GM12878 (cell line): ENCODE data around the gene NCAM2. TPM values are rescaled to one million over a fixed set of nuclear protein-coding genes. Genes with fewer than 3 reads are reported as not detected.

Source experiments
- ATAC-seq: fragments of 200-7000 bp; cut with Tn5 transposase; 3 replicates; pipeline ENCODE4 v1.9.1; 2020; ENCODE audit warnings: mild to moderate bottlenecking, moderate library complexity
- BruUV-seq: library from RNA; stranded (reverse); fragments of 400-500 nt; replicated peaks from 2 replicates; lab custom pipeline; 2021; lab: Mats Ljungman, UMichigan
- CTCF ChIA-PET: fragments of 300-600 bp; sonication (Branson Sonifier 250); formaldehyde crosslinking; extraction: SDS; loops from one replicate; lab custom pipeline; 2021; ENCODE audit warnings: inconsistent platforms; lab: Yijun Ruan, JAX
- POLR2A ChIA-PET: fragments of 350-600 bp; formaldehyde crosslinking; extraction: SDS; loops from one replicate; lab custom pipeline; 2021; ENCODE audit warnings: inconsistent platforms; lab: Charles Lee
- RAD21 ChIA-PET: fragments of 300-600 bp; sonication (Branson Sonifier 250); formaldehyde crosslinking; loops from one replicate; lab custom pipeline; 2023; ENCODE audit warnings: antibody characterized with exemption; ENCODE audit not compliant: unreplicated experiment; lab: Charles Lee
- SMC1A ChIA-PET: fragments of 300-600 bp; sonication (Branson Sonifier 250); formaldehyde crosslinking; loops from one replicate; lab custom pipeline; 2023; ENCODE audit not compliant: unreplicated experiment, uncharacterized antibody; lab: Charles Lee
- DNase-seq: peaks from one replicate; pipeline ENCODE4 v3.0.0-alpha.2; 2011; ENCODE audit warnings: low read depth, low spot score
- FAIRE-seq: peaks from 3 replicates; lab custom pipeline; 2011; peaks lifted over from hg19 to GRCh38; lab: Jason Lieb, UNC
- H2AFZ ChIP-seq: 2 replicates; pipeline ENCODE4 v1.6.0; 2011; ENCODE audit warnings: low read depth, low read length, control low read depth; ENCODE audit not compliant: control insufficient read depth
- H3K27ac ChIP-seq: 2 replicates; pipeline ENCODE4 v1.5.1; 2011; ENCODE audit warnings: control low read depth; ENCODE audit not compliant: control insufficient read depth, insufficient read depth
- H3K27me3 ChIP-seq, 2 experiments: replicated peaks in 1 of 2; 2 replicates each; pipeline versions ENCODE4 v1.6.0 to v1.6.1; 2011; ENCODE audit warnings: low read length in 1 of 2; ENCODE audit not compliant: control insufficient read depth in 2 of 2, insufficient read depth in 2 of 2
- H3K36me3 ChIP-seq, 2 experiments: 2 replicates each; pipeline ENCODE4 v1.5.1; 2011; ENCODE audit warnings: low read length in 1 of 2; ENCODE audit not compliant: control insufficient read depth in 2 of 2, insufficient read depth in 2 of 2
- H3K4me1 ChIP-seq: 2 replicates; pipeline ENCODE4 v1.6.1; 2011; ENCODE audit warnings: mild to moderate bottlenecking, low read length, moderate library complexity, mixed read lengths; ENCODE audit not compliant: control insufficient read depth, insufficient read depth
- H3K4me2 ChIP-seq: 2 replicates; pipeline ENCODE4 v1.6.0; 2011; ENCODE audit warnings: control low read depth; ENCODE audit not compliant: control insufficient read depth, insufficient read depth
- H3K4me3 ChIP-seq: fragments of 200-600 bp; sonication (generic); 2 replicates; pipeline ENCODE4 v1.5.1; 2016
- H3K79me2 ChIP-seq: 2 replicates; pipeline ENCODE4 v1.6.0; 2011; ENCODE audit warnings: low read length; ENCODE audit not compliant: control insufficient read depth, insufficient read depth
- H3K9ac ChIP-seq: 2 replicates; pipeline ENCODE4 v1.8.0; 2011; ENCODE audit warnings: low read length, control low read depth, mixed read lengths; ENCODE audit not compliant: control insufficient read depth, insufficient read depth
- H3K9me3 ChIP-seq: replicated peaks from 3 replicates; pipeline ENCODE4 v1.5.1; 2011; ENCODE audit warnings: mild to moderate bottlenecking, low read length; ENCODE audit not compliant: control insufficient read depth, insufficient read depth
- H4K20me1 ChIP-seq: 2 replicates; pipeline ENCODE4 v1.6.0; 2011; ENCODE audit not compliant: control insufficient read depth, insufficient read depth
- RAD51 ChIP-seq: fragments of 450-650 bp; IDR thresholded peaks from 2 replicates; pipeline ENCODE4 v1.6.1; 2016; ENCODE audit warnings: moderate library complexity, mild to moderate bottlenecking, inconsistent platforms
- WGBS: methylation state at CpG from one replicate; pipeline ENCODE4 v1.1.6; 2016; ENCODE audit warnings: low lambda C conversion rate; ENCODE audit not compliant: insufficient replicate concordance, insufficient coverage; ENCODE audit errors: missing lambda C conversion rate; 5-methylcytosine and 5-hydroxymethylcytosine counted together
- in situ Hi-C: fragments of 300-500 bp; cut with MboI; formaldehyde crosslinking; loops from 9 replicates; pipeline ENCODE4 v1.14.3; 2018; ENCODE audit warnings: mixed read lengths
- intact Hi-C: fragments of 100-400 bp; cut with micrococcal nuclease; formaldehyde crosslinking; loops from one replicate; pipeline ENCODE4 v1.14.2; 2022; ENCODE audit not compliant: unreplicated experiment
- polyA plus RNA-seq, 11 experiments: library from polyadenylated mRNA; depleted of rRNA in 4 of 11; unstranded in 6 of 11; stranded (reverse) in 5 of 11; fragments of >200 nt; fragmentation: Nextera tagmentation in 4 of 11; fragmentation: Illumina TruSeq in 1 of 11; extraction: Ambion mirVana in 4 of 11; extraction: Trizol in 1 of 11; gene quantifications; 1 replicate in 1 of 11; 2 replicates in 10 of 11; pipeline versions ENCODE4 v1.2.1 to v1.2.3, GENCODE V29; 2011 to 2016; ENCODE audit warnings: inconsistent platforms in 2 of 11, missing spikeins in 2 of 11, low read depth in 1 of 11
- total RNA-seq, 4 experiments: library from RNA; depleted of rRNA in 3 of 4; stranded (reverse); fragments of >200 nt in 3 of 4; fragmentation: Illumina TruSeq in 1 of 4; extraction: Trizol in 1 of 4; gene quantifications; 2 replicates each; pipeline versions ENCODE4 v1.2.1 to v1.2.3, GENCODE V29; 2013 to 2021
- TF ChIP-seq, protein P1 (sequence below): fragments of 450-650 bp; IDR thresholded peaks from 2 replicates; pipeline ENCODE4 v1.6.1; 2017; ENCODE audit warnings: mild to moderate bottlenecking, moderate library complexity

Gene NCAM2
- total and polyA plus RNA-seq, 10 of the 15 experiments (the other 5 are each of a cell fraction or from before 2014, with no cell fraction given) = 0.23 to 0.27 TPM; not detected in 8

DNA sequence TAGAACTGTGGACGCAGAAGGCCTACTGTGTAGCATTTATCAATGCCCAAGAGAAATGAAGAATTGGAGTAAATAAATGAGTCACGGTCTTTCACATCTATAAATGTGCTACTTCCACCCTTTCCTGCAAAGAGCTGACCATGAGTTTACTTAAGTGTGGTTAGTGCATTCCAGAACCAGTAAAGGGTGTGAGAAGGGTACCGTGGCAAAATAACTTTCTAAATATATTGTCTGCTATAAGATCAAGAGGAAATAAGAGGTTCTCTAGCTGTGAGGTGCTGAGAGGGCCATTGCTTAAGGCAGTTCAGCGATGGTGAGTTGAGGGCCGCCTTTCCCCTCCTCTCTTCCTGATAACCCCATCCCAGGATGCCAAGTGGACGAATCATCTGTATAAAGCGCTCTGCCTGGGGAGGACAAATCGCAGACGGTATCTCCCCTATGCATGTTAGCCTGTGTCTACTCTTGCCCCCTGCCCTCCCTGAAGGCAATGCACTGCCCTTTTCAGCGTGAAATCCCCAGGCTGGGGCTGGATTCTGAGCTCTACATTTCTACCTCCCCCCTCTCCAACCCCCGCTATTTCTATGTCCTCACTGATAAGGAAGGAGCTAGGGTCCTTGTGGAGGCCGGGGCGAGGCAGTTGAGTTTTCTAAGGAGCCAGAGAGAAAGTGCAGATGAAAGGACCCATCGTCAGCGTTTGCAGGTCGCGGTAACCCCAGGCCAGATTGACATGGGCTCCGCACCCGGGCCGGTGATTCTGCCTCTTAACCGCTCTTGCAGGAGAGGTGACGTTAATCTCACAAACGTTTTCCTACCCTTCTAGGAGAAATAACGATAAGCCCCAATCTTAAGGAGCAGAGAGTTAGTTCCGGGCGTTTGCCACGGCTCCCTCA lies 1.5 kb upstream of the NCAM2 start:
- TF ChIP-seq, protein P1, sequence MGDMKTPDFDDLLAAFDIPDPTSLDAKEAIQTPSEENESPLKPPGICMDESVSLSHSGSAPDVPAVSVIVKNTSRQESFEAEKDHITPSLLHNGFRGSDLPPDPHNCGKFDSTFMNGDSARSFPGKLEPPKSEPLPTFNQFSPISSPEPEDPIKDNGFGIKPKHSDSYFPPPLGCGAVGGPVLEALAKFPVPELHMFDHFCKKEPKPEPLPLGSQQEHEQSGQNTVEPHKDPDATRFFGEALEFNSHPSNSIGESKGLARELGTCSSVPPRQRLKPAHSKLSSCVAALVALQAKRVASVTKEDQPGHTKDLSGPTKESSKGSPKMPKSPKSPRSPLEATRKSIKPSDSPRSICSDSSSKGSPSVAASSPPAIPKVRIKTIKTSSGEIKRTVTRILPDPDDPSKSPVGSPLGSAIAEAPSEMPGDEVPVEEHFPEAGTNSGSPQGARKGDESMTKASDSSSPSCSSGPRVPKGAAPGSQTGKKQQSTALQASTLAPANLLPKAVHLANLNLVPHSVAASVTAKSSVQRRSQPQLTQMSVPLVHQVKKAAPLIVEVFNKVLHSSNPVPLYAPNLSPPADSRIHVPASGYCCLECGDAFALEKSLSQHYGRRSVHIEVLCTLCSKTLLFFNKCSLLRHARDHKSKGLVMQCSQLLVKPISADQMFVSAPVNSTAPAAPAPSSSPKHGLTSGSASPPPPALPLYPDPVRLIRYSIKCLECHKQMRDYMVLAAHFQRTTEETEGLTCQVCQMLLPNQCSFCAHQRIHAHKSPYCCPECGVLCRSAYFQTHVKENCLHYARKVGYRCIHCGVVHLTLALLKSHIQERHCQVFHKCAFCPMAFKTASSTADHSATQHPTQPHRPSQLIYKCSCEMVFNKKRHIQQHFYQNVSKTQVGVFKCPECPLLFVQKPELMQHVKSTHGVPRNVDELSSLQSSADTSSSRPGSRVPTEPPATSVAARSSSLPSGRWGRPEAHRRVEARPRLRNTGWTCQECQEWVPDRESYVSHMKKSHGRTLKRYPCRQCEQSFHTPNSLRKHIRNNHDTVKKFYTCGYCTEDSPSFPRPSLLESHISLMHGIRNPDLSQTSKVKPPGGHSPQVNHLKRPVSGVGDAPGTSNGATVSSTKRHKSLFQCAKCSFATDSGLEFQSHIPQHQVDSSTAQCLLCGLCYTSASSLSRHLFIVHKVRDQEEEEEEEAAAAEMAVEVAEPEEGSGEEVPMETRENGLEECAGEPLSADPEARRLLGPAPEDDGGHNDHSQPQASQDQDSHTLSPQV = no peak
- TF ChIP-seq RAD51 = no peak
- Histone ChIP-seq H3K9ac (no peak overlapping the region), H3K4me2 (no peak overlapping the region), H3K79me2 (no peaks in the 10 kb centered on the region), H3K9me3 (no peaks in the 10 kb centered on the region), H3K36me3 (no peaks in the 10 kb centered on the region), H3K4me3 (no peak overlapping the region), H3K27me3 (no peaks in the 10 kb centered on the region; a peak in 1 of 4 replicates), H2AFZ (no peak overlapping the region), H3K4me1 (no peaks in the 10 kb centered on the region), H3K27ac (no peak overlapping the region), H4K20me1 (no peaks in the 10 kb centered on the region)
- BruUV-seq = no TSS peak
- ChIA-PET CTCF (no interaction called here), SMC1A (no interaction called here), RAD21 (no interaction called here), POLR2A (no interaction called here)
- in situ Hi-C loops = no loop called here
- intact Hi-C loops = no loop called here
- DNase-seq = no peak
- no peak for FAIRE-seq
- WGBS = 42% methylated on average over 27 of the region's 27 CpGs
- no peak for ATAC-seq
